KOPT-K1 (cell line): ENCODE results near the gene TMEM97.

ENCODE experiments used
- H3K27ac ChIP-seq: fragments of 200-600 bp; sonication (generic); 2 replicates; pipeline ENCODE4 v1.5.1; 2016; ENCODE audit warnings: antibody characterized with exemption, mild to moderate bottlenecking, low read depth, low read length; ENCODE audit not compliant: poor library complexity, severe bottlenecking
- H3K36me3 ChIP-seq: fragments of 200-600 bp; sonication (generic); 2 replicates; pipeline ENCODE4 v1.5.1; 2017; ENCODE audit warnings: antibody characterized with exemption, mild to moderate bottlenecking, low read length, moderate library complexity; ENCODE audit not compliant: insufficient read depth
- H3K9me3 ChIP-seq: fragments of 200-600 bp; sonication (generic); 2 replicates; pipeline ENCODE4 v1.5.1; 2017; ENCODE audit warnings: antibody characterized with exemption, low read length, mild to moderate bottlenecking; ENCODE audit not compliant: insufficient read depth, poor library complexity, severe bottlenecking

Gene TMEM97

GRCh38 chr17:28372203-28372944 is 53.4 kb downstream of the TMEM97 start:
- no peaks in the 10 kb centered on the region for H3K9me3 ChIP-seq
- no peaks in the 10 kb centered on the region for H3K36me3 ChIP-seq
- H3K27ac ChIP-seq: peak overlapping the region; percentile 45

- Histone ChIP-seq H3K9me3 (no peaks in the 10 kb centered on the region), H3K36me3 (no peaks in the 10 kb centered on the region), H3K27ac (peak overlapping the region; percentile 45)
Measured at GRCh38 chr17:28372945-28373274, 53.9 kb downstream of the TMEM97 start.
